Activated naive CD8-positive, alpha-beta T cell treated with anti-CD3 and anti-CD28 coated beads, Interleukin-2, amount 50 U/mL, for 16 hours (primary cell): ENCODE measurements around the gene HEXD.
"Not testable (repeated sequence)": the region's sequence is repeated elsewhere in the genome, so short reads cannot be mapped to it uniquely, and the experiment has no call there.

Source experiments
- DNase-seq: peaks from one replicate; pipeline ENCODE4 v3.0.0-alpha.2; 2020; ENCODE audit warnings: low read depth, low spot score

Gene HEXD

GRCh38 chr17:82382220-82382932 lies 35.8 kb upstream of the HEXD start:
- not testable (repeated sequence) for DNase-seq

- DNase-seq, result no peak
Observed at GRCh38 chr17:82382933-82383255, 35.3 kb upstream of the HEXD start.

- DNase-seq, result no peak
Observed at GRCh38 chr17:82383411-82383810, 34.7 kb upstream of the HEXD start.

- no peak for DNase-seq
Observed at GRCh38 chr17:82384051-82384729, 34.0 kb upstream of the HEXD start.

- DNase-seq, result no peak
Observed at GRCh38 chr17:82384730-82385481, 33.2 kb upstream of the HEXD start.

DNA sequence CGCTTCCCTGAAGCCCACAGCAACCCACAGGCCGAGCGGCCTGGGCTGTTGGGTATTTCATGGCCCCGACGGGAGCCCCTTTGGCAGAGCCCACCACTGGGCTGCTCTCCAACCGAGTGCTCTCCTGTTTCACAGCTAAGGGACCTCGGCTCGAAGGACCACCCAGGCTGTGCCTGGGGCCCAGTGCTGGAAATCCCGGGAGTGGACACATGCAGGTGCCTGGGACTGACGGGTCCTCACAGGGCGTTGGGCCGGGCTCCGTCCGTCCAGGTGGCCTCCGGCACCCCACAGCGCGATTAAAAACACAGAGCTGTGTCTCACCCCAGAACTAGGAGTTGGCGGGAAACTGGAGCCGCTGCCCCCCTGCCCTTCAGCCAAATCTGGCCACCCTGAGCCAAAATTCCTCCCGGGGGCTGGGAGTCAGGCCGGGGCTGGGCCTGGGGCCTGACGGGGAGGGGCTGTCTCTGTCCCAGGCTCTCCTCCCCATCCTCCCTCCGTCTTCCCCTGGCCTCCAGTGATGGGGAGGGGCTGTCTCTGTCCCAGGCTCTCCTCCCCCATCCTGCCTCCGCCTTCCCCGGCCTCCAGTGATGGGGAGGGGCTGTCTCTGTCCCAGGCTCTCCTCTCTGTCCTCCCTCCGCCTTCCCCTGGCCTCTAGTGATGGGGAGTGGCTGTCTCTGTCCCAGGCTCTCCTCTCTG lies 32.4 kb upstream of the HEXD start:
- no peak for DNase-seq

GRCh38 chr17:82386255-82386831 lies 31.8 kb upstream of the HEXD start:
- no peak for DNase-seq

- no peak for DNase-seq
Observed at GRCh38 chr17:82386881-82387704, 31.1 kb upstream of the HEXD start.

DNA sequence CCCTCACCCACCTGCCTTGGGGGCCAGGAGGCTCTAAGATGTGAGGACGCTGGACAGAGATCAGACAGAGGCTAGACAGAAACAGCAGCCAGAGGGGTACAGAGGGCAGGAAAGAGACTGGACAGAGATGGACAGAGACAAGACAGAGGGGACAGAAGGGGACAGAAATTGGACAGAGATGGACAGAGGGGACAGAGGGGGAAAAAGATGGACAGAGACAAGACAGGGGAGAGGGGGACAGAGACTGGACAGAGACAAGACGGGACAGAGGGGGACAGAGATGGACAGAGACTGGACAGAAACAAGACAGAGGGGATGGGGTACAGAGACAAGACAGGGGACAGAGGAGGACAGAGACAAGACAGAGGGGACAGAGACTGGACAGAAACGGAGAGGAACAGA lies 30.4 kb upstream of the HEXD start:
- DNase-seq, result no peak

DNA sequence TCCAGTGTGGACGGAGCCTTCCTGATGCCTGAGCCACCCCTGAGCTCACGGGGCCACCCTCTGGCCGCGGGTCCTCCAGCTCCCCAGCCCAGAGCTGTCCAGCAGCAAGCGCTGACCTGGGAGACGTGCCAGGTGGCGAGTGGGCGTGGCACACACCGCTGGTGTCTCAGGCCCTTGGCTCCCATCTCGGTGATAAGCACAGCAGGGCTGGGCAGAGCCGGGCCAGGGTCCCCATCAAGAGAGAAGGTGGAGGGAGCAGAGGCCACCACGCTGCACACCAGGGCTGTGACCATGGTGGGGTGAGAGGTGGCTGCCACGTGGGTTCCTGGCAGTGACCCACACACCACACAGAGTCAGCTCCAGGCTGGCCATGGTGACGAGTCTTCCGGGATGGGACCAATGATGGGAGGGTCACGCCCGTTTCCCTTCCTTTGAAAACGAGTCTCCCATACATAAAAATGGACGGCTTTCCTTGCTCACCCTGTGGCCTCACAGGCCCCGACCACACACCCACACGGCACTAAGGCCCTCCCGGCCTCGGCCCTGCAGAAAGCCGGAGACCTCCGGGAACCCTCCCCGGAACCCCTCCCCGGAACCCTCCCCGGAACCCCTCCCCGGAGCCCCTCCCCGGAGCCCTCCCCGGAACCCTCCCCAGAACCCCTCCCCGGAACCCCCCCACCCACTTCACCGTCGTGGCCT lies 29.8 kb upstream of the HEXD start:
- DNase-seq, result no peak

- DNase-seq, result no peak
Observed at GRCh38 chr17:82388922-82389283, 29.2 kb upstream of the HEXD start.

GRCh38 chr17:82389379-82389778 lies 28.8 kb upstream of the HEXD start:
- no peak for DNase-seq

DNA sequence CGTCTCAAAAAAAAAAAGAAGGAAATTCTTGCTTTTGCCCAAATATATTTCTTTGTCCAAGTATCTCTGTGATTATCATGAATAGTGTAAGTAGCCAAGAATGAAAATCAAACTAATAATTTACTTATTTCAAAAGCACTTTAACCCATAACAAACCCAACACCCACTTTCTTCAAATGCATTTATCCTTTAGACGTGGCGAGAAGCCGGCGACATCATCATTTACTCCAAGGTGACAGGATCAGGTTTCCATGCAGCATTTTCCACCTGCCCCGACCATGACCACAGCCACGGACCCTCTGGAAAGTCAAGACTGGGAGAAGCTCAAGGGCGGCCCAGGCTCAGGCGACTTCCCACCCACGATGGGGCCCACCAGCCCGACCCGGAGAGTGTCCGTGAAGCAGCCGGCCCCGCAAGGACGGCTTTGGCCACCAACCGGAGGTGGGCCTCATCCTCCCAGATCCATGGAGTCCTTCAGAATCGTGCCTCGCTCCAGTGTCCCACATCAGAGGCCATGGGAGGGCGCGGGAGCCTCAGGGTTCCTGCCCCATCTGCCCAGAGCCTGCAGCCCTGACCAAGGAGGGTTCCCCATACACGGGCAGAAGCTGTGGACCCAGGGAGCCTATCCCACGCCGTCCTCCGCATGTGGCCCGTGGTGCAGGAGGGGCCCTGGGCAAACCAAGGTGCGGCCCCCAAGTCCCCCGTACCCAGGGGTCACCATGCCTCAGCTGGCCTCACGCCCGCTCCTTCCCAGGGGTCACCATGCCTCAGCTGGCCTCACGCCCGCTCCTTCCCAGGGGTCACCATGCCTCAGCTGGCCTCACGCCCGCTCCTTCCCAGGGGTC lies 27.9 kb upstream of the HEXD start:
- no peak for DNase-seq

DNA sequence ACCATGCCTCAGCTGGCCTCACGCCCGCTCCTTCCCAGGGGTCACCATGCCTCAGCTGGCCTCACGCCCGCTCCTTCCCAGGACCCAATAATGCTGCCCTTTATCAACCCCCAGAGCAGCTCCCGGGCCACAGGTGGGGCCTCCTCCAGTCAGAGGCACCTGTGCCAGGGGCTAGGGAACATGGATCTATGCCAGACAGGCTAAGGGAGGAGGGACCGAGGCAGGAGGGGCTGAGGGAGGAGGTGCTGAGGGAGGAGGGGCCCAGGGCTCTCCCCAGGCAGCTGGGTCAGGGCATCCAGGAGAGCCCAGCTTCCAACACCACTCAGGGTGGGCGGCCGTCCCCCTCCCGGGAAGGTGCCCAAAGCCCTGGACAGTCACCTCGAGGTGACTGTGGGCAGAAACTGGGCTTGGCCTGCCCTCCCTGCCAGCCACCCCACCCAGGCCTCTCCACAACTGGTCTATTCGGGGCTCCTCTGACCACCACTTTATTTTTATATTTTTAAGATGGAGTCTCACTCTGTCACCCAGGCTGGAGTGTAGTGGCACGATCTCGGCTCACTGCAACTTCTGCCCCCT lies 27.2 kb upstream of the HEXD start:
- no peak for DNase-seq

- no peak for DNase-seq
Observed at GRCh38 chr17:82391496-82392066, 26.6 kb upstream of the HEXD start.

DNA sequence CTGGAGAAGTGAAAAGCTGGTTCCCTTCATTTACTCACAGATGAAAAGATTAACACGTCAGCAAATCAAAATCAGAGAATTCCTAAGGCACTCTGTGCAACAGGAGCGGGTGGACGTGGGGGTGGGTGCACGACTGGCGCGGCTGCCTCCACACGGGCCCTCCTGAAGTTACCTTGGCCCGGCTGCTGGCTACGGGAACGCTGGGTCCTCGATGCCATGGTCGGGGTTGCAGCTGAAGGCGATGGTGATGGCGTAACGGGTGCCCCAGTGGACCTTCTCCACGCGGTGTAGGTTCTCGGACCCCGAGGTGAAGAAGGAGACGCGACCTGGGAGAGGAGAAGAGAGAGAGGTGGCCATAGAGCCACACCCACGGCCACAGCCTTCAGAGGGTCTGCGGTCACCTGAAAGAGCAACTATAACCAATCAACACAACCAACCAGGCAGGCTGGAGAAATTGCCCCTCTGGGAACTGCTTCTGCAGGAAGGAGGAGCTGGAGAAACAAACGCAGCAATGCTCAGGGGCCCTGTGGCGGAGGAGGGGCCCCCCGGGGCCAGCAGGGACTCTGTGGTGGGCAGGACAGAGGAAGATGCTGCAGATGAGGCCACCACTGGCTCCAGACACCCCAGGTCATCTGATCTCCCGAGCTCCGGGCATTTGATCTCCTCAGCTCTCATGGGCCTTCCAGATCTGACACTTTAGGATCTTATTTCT lies 25.8 kb upstream of the HEXD start:
- no peak for DNase-seq

DNA sequence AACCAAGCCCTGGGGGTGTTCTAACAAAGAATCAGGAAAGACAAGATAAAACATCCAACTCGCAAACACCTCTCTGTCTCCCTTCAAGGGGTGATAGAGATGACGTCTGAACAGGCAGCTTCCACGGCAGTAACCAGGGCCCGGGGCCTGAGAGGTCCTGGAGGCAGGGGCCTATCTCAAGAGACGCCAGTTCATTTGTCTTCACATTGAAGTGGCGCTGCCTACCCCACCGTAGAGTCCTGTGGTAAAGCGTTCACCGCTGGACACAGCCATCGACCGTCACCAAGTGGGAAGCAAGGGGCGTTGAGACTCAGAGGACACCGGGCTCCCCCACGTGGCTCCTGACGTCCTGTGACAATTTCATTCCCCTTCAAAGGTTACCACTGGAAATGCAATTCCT lies 25.2 kb upstream of the HEXD start:
- DNase-seq, result no peak

- DNase-seq, result no peak
Observed at GRCh38 chr17:82394278-82394677, 23.9 kb upstream of the HEXD start.
